SK-N-MC (cell line): ENCODE measurements around the gene LMO3.

Experiments
- EZH2 ChIP-seq: fragments of 200-600 bp; sonication (generic); IDR thresholded peaks from one replicate; pipeline ENCODE4 v1.6.1; 2017; ENCODE audit warnings: antibody characterized with exemption
- FOXP2 ChIP-seq: optimal IDR thresholded peaks from 2 replicates; pipeline ENCODE3; 2011; ENCODE audit warnings: mild to moderate bottlenecking, moderate library complexity; ENCODE audit not compliant: insufficient read depth; ENCODE audit errors: extremely low read length, control extremely low read depth
- POLR2AphosphoS5 ChIP-seq: IDR thresholded peaks from 2 replicates; pipeline ENCODE4 v1.6.1; 2012; ENCODE audit warnings: mild to moderate bottlenecking, low read depth, low read length, borderline replicate concordance

GRCh38 chr12:16579041-16579440 is 26.9 kb downstream of the LMO3 start:
- no peak for TF ChIP-seq FOXP2
- no peak for TF ChIP-seq EZH2
- no peak for TF ChIP-seq POLR2AphosphoS5
